Renal pelvis (tissue), 4 donors: Measurements from ENCODE around the gene MALSU1. TPM values are rescaled to one million over a fixed set of nuclear protein-coding genes. Genes with fewer than 3 reads are reported as not detected.

Experiments used
- DNase-seq: peaks from one replicate; pipeline ENCODE4 v3.0.0-alpha.2; 2013
- polyA plus RNA-seq, 3 donors: library from polyadenylated mRNA; unstranded; fragments of 120-200 nt; gene quantifications; one replicate each; pipeline ENCODE4 v1.2.1, GENCODE V29; 2013; ENCODE audit not compliant: insufficient read length in 3 of 3

MALSU1 gene
- polyA plus RNA-seq, 3 donors, result 50.3 to 54.7 (median 54.4) TPM

GRCh38 chr7:23356726-23357125, 57.6 kb downstream of the MALSU1 start:
- DNase-seq, result no peak

DNA sequence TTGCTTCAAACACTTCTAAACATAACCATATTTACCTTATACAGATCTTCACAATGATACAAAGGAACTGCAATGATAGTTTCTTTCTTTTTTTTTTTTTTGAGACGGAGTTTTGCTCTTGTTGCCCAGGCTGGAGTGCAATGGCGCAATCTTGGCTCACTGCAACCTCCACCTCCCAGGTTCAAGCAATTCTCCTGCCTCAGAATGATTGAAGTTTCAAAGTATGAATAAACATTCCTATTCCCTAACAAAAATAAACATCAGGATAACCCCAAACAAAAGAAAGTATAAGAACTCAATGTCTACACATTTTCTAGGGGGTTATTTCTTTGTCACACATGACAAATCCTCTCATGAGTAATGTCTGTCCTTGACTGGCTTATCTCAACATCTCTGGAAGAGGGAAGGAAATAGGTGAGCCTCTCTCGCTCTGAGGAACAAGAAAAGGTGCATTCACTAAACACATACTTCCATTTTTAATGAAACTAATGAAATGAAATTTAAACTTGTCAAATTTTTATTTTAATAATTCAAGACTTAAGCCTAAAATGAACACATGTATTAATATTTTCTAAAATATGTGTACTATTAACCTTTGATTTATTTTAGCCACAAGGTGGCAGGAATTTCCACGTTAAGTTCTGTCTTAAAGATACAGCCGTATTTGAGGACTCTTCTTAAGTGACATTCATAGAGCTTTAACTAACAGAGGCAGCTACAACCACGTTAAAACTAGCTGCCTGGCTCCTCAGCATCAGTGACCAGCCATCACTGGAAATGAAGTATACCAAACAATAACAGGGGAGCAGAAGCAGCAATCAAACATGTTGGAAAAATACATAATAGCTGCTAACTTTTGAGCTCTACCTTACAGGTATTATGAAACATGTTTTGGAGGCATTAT, 58.3 kb downstream of the MALSU1 start:
- no peak for DNase-seq

DNA sequence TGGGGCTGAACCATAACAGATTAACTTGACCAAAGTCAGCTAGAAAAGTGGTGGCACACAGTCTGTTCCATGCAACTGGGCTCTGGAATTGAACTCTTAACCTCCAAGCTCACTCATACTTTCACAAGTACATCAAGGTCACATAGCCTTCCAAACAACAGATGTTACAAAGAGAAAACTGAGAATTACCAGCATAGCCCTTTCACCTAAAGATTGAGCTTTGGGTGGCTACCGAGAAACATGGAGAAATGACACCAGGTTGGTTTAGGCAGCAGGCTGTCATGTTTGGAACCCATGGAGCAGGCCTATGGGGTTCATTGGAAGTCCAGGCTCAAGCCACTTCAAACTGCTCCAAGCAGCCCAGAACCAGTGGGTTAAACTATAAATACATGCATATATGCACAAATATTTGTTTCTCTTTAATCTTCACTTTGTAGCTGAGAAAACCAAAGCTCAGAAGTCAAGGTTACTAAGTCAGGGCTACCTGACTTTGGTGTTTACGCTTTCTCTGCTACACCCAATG, 59.1 kb downstream of the MALSU1 start:
- no peak for DNase-seq

Other genes starting within 250 kb of the MALSU1 start
- gene KLHL7, start 193.6 kb upstream of the MALSU1 start, polyA plus RNA-seq, result 10 to 100 TPM; 41.4 to 47.6 (median 45.9) TPM
- gene NUP42, start 117.3 kb upstream of the MALSU1 start, polyA plus RNA-seq, result 10 to 100 TPM; 54.4 to 71.1 (median 66.5) TPM
- gene GPNMB, start 52.6 kb upstream of the MALSU1 start, polyA plus RNA-seq, result 10 to 100 TPM; 11.1 to 20.8 (median 12.0) TPM
- 10 to 100 TPM; 57.3 to 90.2 (median 72.1) TPM for gene IGF2BP3, start 171.2 kb downstream of the MALSU1 start, polyA plus RNA-seq
- 100 to 1,000 TPM; 149 to 266 (median 235) TPM for gene TRA2A, start 232.6 kb downstream of the MALSU1 start, polyA plus RNA-seq